Skeletal muscle satellite cell (primary cell): Measurements from ENCODE around the gene MAP3K6.

ENCODE experiments used
- H3K27me3 ChIP-seq: 2 replicates; pipeline ENCODE4 v1.7.0; 2013; ENCODE audit warnings: low read length; ENCODE audit not compliant: control insufficient read depth, insufficient read depth
- H3K36me3 ChIP-seq: 2 replicates; pipeline ENCODE4 v1.7.0; 2013; ENCODE audit warnings: mild to moderate bottlenecking, control low read depth, low read length; ENCODE audit not compliant: insufficient read depth
- H3K4me1 ChIP-seq: 2 replicates; pipeline ENCODE4 v1.7.0; 2013; ENCODE audit warnings: low read length; ENCODE audit not compliant: control insufficient read depth, insufficient read depth
- H3K4me2 ChIP-seq: 2 replicates; pipeline ENCODE4 v1.7.0; 2013; ENCODE audit warnings: mild to moderate bottlenecking, low read length
- H3K4me3 ChIP-seq: 2 replicates; pipeline ENCODE4 v1.7.0; 2013; ENCODE audit warnings: low read length
- H3K9ac ChIP-seq: 2 replicates; pipeline ENCODE4 v1.7.0; 2013; ENCODE audit warnings: mild to moderate bottlenecking, low read depth, low read length, moderate library complexity
- H3K9me3 ChIP-seq: replicated peaks from 2 replicates; pipeline ENCODE4 v1.7.0; 2013; ENCODE audit warnings: mild to moderate bottlenecking, control low read depth, low read length

The MAP3K6 gene

DNA sequence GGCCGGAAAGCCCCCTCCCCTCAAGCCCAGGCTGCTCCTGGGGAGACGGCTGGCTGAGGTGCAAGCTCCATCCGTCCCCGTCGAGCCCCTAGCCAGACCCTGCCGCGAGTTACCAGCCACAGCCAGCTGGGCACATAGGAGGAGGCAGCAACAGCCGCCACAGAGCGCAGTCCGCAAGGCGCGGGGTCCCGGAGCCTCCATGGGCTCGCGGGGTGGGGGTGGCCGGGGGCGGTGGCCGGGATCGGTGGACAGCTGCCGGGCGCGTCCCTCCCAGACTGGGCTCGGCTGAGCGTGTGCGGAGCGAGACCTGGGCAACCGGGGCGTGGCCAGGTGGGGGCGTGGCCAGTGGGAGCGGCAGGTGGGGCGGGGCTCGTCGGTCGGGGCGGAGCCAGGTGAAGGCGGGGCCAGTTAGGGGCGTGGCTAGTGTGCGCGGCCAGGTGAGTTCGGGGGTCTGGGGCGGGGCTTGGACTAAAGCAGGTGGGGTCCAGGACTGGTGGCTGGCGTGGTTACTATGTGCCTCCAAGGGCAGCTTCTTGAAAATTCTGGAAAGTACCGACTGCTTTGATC lies 16.4 kb upstream of the MAP3K6 start, which contains the start of gene CD164L2:
CD164L2 (minus strand) TSS at position 295 of the 567 bp plus-strand sequence; CDS start at position 201, 94 bp downstream.
- Histone ChIP-seq H3K9me3 (no peaks in the 10 kb centered on the region), H3K36me3 (no peaks in the 10 kb centered on the region), H3K4me2 (no peak within 1 kb of the TSS), H3K9ac (no peak within 1 kb of the TSS), H3K27me3 (peaks cover 18% of the 10 kb centered on the region), H3K4me1 (no peaks in the 10 kb centered on the region), H3K4me3 (no peak within 1 kb of the TSS)

DNA sequence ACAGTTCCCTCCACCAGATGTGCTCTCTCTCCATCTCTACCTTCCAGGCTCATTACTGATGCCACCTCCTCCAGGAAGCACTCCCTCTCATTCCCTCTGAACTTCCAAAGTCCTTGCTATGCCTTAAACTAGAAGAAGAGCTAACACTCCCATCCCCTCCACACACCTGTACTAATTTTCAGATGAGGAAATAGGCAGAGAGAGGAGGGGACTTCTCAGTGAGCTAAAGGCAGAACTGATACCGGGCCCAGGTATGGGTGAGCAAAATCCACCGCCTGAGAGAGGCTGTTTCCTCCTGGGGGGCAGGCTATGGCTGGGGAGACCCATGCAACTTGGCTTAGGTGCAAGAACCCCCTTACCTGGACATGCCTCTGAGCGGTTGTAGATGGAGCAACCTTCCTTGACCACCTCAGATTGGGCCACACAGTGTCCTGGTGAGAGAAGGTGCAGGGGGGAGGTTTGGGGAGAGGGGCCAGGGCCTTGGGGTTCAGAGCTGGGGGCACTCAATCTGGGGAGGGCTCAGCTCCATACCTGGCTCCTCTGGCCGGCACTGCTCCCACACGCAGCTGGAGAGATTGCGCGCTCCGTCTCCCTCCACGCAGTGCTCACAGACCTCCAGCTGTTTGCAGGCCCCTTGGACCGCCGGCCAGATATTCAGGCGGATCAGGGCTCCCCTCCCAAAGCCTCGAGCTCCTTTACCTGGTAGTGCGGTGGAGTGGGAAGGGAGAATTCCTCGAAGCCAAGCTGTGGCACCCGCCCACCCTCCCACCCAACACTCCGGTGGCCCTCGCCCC lies 15.4 kb upstream of the MAP3K6 start:
- no peak overlapping the region for H3K4me2 ChIP-seq
- no peaks in the 10 kb centered on the region for H3K36me3 ChIP-seq
- peaks cover 17% of the 10 kb centered on the region for H3K27me3 ChIP-seq
- no peak overlapping the region for H3K9ac ChIP-seq
- H3K4me3 ChIP-seq, result no peak overlapping the region
- no peaks in the 10 kb centered on the region for H3K9me3 ChIP-seq
- H3K4me1 ChIP-seq, result no peaks in the 10 kb centered on the region

DNA sequence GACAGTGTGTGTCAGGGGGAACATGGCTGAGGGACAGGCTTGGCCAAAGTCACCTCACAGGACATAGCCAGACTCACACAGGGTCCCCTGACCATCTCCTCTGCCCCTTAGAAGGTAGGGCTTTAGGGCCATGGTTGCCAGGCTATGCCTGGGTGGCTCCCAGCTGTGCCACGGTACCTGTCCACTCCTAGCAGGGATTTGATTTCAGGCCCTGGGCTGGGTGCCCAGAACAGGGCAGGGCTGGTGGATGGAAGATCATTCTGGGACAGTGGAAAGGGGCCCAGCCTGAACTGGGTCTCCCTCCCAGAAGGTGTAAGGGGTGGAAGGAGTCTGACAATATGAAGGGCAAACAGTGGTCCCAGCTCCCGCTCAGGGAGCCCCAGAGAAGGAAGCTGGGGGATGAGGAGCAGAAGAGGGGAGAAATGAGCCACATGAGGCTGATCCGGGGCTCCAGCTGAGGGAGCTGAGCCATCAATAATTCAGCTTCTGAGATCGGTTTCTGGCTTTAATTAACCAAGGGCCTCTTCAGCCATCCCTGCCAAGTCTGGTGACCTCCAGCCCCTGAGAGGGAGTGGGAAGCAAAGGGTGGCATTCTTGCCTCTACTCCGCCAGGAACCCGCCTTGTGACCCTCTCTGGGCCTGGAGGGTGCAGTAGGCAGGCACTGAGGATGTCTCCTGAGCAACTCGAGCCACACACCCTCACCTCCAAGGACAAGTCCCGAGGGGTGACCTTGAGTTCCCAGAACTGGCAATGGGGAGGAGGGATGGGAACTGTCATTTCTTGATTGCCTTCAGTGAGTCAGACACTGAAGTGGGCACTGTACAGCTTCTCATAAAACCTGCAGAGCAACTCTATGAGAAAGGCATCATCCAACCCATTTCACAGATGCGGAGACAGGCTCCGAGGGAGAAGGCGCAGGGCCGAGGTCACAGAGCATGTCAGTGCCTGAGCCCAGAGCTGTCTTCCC lies 14.3 kb upstream of the MAP3K6 start:
- Histone ChIP-seq H3K9ac (no peak overlapping the region), H3K4me2 (no peak overlapping the region), H3K27me3 (peaks cover 18% of the 10 kb centered on the region), H3K9me3 (no peaks in the 10 kb centered on the region), H3K4me1 (no peaks in the 10 kb centered on the region), H3K4me3 (no peak overlapping the region), H3K36me3 (no peaks in the 10 kb centered on the region)

DNA sequence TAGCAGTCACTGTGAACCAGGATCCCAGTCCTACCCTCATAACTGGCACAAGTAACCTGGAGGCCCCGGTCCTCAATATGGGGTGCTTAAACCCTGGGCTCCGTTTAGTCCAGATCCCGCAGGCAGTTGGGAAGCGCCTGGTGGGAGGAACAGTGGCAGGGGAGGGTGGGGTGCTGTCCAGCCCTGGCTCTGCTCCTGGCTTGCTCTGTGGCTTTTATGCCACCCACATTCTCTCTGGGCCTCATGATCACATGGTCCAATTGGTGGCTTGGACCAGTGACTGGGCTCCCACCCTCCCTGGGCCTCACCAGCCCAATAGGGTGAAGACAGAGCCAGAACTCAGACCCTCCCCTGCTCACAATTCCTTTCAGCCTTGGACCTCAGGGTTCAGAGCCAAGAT lies 13.5 kb upstream of the MAP3K6 start:
- no peak overlapping the region for H3K4me3 ChIP-seq
- H3K36me3 ChIP-seq, result no peaks in the 10 kb centered on the region
- no peak overlapping the region for H3K4me2 ChIP-seq
- peaks cover 18% of the 10 kb centered on the region for H3K27me3 ChIP-seq
- no peaks in the 10 kb centered on the region for H3K4me1 ChIP-seq
- no peak overlapping the region for H3K9ac ChIP-seq
- no peaks in the 10 kb centered on the region for H3K9me3 ChIP-seq

DNA sequence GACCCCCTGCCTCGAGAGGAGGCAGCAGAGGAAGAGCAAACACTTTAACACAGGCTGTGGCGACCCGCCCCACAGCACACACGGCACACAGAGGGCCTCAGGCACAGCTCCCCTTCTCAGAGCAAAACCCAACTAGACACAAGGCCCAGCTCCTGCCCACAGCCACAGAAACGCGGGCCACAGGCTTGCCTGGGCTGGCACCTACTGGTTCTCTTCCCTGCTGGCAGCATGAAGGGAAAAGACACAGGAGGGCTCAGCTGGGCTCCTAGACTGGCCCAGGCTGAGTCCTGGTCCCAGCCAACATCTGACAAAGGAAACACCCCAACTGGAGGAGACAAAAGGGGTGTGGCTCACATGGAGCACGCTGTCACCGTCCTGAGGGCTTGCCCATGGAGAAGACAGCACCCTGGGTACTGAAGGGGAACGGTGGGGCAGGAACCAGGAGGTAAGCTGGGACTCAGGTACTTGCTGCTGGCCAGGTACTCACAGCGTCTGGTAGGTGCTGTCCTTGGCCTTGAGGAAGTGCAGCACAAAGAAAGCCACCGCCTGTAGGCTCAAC lies 12.9 kb upstream of the MAP3K6 start:
- Histone ChIP-seq H3K27me3 (peaks cover 18% of the 10 kb centered on the region), H3K4me1 (no peaks in the 10 kb centered on the region), H3K9me3 (no peaks in the 10 kb centered on the region), H3K4me3 (no peak overlapping the region), H3K9ac (no peak overlapping the region), H3K4me2 (no peak overlapping the region), H3K36me3 (no peaks in the 10 kb centered on the region)

DNA sequence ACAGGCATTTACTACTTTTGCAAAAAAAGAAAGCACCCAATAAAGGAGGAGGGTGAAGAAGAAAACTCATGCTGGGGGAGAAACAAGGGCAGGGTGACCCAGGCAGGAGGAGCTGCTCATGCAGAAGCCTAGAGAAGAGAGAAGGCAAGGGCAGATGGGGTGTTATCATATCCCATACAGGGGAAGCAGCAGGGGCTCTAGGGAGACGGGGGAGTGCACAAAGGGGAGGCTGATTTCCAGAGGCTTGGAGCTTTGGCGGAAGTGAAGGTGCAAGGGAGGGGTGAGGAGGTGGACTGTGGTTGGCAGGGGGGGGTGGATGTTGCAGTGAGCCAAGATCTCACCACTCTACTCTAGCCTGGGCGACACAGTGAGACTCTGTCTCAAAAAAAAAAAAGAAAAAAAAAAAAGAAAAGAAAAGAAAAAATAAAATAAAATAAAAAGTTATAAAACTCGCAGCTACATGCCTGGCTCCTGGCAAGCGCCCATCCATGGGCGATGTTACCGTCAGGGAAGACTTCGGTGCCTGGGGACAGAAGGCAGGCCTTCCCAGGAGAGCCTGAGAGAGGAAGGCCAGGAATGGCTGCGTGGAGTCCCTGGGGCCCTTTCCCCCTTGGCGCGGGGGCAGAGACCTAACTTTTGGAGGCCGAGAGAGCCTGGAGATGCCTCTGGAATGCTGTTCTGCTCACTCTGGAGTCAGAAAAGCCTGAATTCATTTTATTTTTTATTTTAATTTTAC lies 11.2 kb upstream of the MAP3K6 start:
- H3K4me2 ChIP-seq, result no peak overlapping the region
- H3K9ac ChIP-seq, result no peak overlapping the region
- no peaks in the 10 kb centered on the region for H3K4me1 ChIP-seq
- no peak overlapping the region for H3K4me3 ChIP-seq
- H3K9me3 ChIP-seq, result no peaks in the 10 kb centered on the region
- H3K27me3 ChIP-seq, result peaks cover 18% of the 10 kb centered on the region
- H3K36me3 ChIP-seq, result no peaks in the 10 kb centered on the region

DNA sequence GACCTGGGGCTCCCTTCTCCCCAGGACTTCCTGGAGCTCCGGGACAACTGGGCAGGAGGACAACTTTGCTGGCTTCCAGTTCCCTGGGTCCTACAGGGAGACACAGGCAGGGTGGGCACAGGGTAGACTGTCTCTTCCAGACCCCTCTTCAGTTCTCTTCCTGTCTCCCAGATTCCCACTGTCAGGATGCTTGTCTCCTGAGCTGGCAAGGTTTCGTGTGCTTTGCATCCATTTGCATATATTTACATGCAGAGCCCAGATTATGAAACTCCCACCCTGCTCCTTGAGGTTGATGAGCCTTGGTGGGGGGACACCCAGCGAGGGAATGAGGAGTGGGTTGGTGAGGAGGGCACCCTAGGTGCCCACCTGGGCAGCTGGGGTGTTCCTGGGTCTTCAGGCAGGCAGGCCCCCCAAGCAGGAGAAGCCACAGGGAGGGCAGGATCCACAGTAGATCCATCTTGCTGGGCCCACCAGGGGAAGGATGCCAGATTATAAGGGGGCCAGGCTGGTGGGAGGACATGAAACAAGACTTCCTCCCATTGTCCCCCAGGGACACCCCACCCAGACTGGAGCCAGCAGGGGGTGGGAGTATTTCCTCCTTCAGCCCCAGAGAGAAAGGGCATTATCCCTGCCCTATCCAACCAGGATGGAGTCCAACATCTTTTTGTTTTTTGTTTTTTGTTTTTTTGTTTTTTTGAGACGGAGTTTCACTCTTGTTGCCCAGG lies 7.8 kb upstream of the MAP3K6 start, which contains the start of gene FCN3:
FCN3 (minus strand) TSS at position 463 of the 725 bp plus-strand sequence; CDS start at position 457, 6 bp downstream.
- no peak within 1 kb of the TSS for H3K4me3 ChIP-seq
- H3K27me3 ChIP-seq, result peaks cover 6% of the 10 kb centered on the region
- no peak within 1 kb of the TSS for H3K4me2 ChIP-seq
- no peak within 1 kb of the TSS for H3K9ac ChIP-seq
- no peaks in the 10 kb centered on the region for H3K36me3 ChIP-seq
- no peaks in the 10 kb centered on the region for H3K9me3 ChIP-seq
- H3K4me1 ChIP-seq, result no peaks in the 10 kb centered on the region

DNA sequence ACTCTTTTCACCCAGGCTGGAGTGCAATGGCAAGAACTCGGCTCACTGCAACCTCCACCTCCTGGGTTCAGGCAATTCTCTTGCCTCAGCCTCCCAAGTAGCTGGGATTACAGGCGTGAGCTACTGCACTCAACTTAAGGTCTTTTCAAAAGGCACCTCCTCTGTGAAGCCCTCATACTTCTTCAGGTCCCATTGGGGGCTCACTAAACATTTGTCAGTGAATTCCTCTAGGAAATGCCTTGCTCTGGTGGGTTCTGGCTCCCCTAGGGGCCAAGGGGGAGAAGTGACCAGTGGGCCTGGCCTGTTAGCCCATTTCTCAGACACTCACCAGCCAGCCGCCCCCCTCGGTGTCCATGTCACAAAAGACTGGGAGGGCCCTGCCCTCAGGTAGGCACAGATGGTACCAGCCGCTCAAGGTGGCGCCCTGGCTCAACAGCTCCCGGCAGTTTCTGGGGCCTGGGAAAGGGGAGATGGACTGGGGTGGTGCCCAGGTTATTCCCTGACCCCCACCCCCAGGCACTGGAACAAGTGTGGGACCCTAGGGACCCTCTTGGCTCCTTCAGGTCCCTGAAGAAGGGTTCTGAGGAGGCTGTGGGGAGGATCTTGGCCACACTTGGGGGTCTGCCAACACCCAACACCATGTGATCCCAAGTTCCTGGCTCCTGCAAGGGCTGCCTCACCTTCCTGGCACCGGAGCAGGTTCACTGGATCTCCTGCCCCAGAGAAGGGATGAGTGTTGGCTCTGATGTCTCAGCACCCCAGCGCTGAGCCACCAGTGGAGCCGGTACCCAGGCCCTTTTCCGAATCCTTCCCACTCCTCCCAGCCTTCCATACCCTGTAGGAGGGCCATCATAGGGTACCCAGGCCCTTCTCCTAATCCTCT lies 6.3 kb upstream of the MAP3K6 start:
- Histone ChIP-seq H3K9ac (no peak overlapping the region), H3K4me2 (no peak overlapping the region), H3K36me3 (no peaks in the 10 kb centered on the region), H3K4me3 (no peak overlapping the region), H3K9me3 (no peaks in the 10 kb centered on the region), H3K4me1 (no peaks in the 10 kb centered on the region), H3K27me3 (peaks cover 6% of the 10 kb centered on the region)

DNA sequence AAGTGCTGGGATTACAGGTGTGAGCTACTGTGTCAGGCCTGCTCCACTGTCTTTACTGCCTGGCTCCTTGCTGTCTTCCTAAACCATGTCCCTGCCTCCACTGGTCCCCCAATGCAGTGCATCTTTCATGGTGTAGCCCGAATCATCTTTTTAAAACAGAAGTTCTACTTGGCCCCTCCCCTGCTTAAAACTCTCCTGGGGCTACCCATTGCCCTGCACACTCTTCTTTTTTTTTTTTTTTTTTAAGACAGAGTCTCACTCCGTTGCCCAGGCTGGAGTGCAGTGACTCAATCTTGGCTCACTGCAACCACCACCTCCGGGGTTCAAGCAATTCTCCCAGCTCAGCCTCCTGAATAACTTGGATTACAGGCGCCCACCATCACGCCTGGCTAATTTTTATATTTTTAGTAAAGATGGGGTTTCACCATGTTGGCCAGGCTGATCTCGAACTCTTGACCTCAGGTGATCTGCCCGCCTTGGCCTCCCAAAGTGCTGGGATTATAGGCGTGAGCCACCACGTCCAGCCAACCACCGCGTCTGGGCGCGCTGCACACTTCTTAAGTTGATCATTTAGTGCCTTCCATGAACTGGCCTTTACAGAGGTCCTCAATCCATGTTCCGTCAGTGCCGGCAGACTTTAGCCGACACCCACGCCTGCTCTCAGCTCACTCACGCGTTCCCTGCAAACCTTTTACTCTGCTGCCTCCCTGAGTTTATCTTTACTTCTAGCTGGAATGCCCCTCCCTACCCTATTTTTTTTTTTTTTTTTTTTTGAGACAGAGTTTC lies 5.5 kb upstream of the MAP3K6 start:
- H3K4me2 ChIP-seq, result no peak overlapping the region

More for the DNA sequence above, 5.5 kb upstream of the MAP3K6 start:
- Histone ChIP-seq H3K27me3 (peaks cover 6% of the 10 kb centered on the region), H3K36me3 (no peaks in the 10 kb centered on the region), H3K9me3 (no peaks in the 10 kb centered on the region), H3K4me3 (no peak overlapping the region), H3K4me1 (peaks cover 3% of the 10 kb centered on the region), H3K9ac (no peak overlapping the region)
